22Rv1 (cell line): ENCODE results near the gene FGFR4.

ENCODE experiments used
- CTCF ChIP-seq: fragments of 450-650 bp; IDR thresholded peaks from 2 replicates; pipeline ENCODE4 v1.5.1; 2017; ENCODE audit warnings: mild to moderate bottlenecking
- ZFX ChIP-seq: fragments of 450-650 bp; IDR thresholded peaks from 2 replicates; pipeline ENCODE4 v1.6.1; 2017; ENCODE audit warnings: antibody characterized with exemption, borderline replicate concordance

DNA sequence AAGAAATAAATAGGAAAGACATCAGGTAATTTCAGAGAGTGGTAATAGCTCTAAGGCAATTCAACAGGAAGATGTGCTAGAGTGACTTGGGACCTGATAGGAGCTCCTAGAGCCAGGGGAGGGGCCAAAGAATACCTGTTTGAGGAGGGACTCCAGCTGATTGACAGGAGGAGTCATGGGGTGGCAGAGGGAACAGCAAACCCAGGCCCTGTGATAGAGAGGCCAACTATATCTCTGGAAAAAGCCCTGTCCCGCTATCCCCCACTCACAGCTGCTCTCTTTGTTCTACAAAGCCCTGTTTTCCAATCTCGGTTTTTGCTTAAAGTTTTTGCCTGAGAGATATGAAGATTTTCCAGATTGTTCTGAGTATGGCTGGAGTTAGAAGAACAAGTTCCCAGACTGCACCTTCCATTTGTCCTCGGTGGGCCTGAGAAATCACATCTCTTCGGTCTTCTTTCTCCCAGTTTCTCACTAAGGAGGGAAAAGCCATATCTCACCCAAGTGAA is 37.8 kb downstream of the FGFR4 start:
- TF ChIP-seq CTCF (no peak), ZFX (no peak)
